CD14-positive monocyte (primary cell): ENCODE results near the gene CNTN5. TPM values are rescaled to one million over a fixed set of nuclear protein-coding genes. Genes with fewer than 3 reads are reported as not detected.

Experiments
- DNase-seq, 3 donors: peaks; one replicate each; pipeline ENCODE4 v3.0.0-alpha.2; 2011 to 2022
- H2AFZ ChIP-seq: 2 replicates; pipeline ENCODE4 v1.6.0; 2012; ENCODE audit warnings: mild to moderate bottlenecking, low read depth, low read length, inconsistent platforms; ENCODE audit not compliant: insufficient read depth, poor library complexity, severe bottlenecking
- H3K27ac ChIP-seq, 2 donors: 1 replicate in 1 of 2; 2 replicates in 1 of 2; pipeline ENCODE4 v1.5.1; 2012 to 2013; ENCODE audit warnings: low read length in 2 of 2, control low read depth in 1 of 2, inconsistent platforms in 1 of 2, low read depth in 1 of 2, mild to moderate bottlenecking in 1 of 2
- H3K27me3 ChIP-seq, 2 donors: one replicate each; pipeline versions ENCODE4 v1.6.0 to v1.6.1; 2011 to 2013; ENCODE audit warnings: low read length in 2 of 2; ENCODE audit not compliant: control insufficient read depth in 2 of 2, insufficient read depth in 2 of 2
- H3K36me3 ChIP-seq, 2 donors: replicated peaks in 1 of 2; 1 replicate in 1 of 2; 2 replicates in 1 of 2; pipeline versions ENCODE4 v1.5.1 to v1.6.1; 2012 to 2013; ENCODE audit warnings: low read length in 2 of 2, control low read depth in 1 of 2, inconsistent platforms in 1 of 2, mild to moderate bottlenecking in 1 of 2; ENCODE audit not compliant: insufficient read depth in 2 of 2, control insufficient read depth in 1 of 2
- H3K4me1 ChIP-seq, 2 donors: 1 replicate in 1 of 2; 2 replicates in 1 of 2; pipeline versions ENCODE4 v1.5.1 to v1.6.1; 2012 to 2013; ENCODE audit warnings: low read length in 2 of 2, control low read depth in 1 of 2, inconsistent platforms in 1 of 2, mild to moderate bottlenecking in 1 of 2, moderate library complexity in 1 of 2; ENCODE audit not compliant: insufficient read depth in 2 of 2, control insufficient read depth in 1 of 2
- H3K4me2 ChIP-seq: replicated peaks from 2 replicates; pipeline ENCODE3; 2012; ENCODE audit warnings: low read length, moderate library complexity, mild to moderate bottlenecking; ENCODE audit not compliant: poor library complexity, severe bottlenecking; ENCODE audit errors: extremely low read depth
- H3K4me3 ChIP-seq, 3 experiments: fragments of 200-600 bp in 1 of 3; sonication (generic) in 1 of 3; replicated peaks in 1 of 3; 1 replicate in 2 of 3; 2 replicates in 1 of 3; pipeline ENCODE4 v1.5.1; 2011 to 2013; ENCODE audit warnings: low read length in 3 of 3, mild to moderate bottlenecking in 3 of 3, control low read depth in 2 of 3, low read depth in 2 of 3, inconsistent platforms in 1 of 3, moderate library complexity in 1 of 3
- H3K79me2 ChIP-seq: 2 replicates; pipeline ENCODE4 v1.6.0; 2012; ENCODE audit warnings: mild to moderate bottlenecking, control low read depth, inconsistent platforms, low read length, moderate library complexity; ENCODE audit not compliant: insufficient read depth
- H3K9ac ChIP-seq: 2 replicates; pipeline ENCODE4 v1.6.0; 2017; ENCODE audit warnings: low read length, mild to moderate bottlenecking; ENCODE audit not compliant: insufficient read depth, poor library complexity, severe bottlenecking
- H3K9me3 ChIP-seq, 2 donors: replicated peaks in 1 of 2; 1 replicate in 1 of 2; 2 replicates in 1 of 2; pipeline versions ENCODE4 v1.5.1 to v1.6.1; 2012 to 2013; ENCODE audit warnings: low read length in 2 of 2, control low read depth in 1 of 2; ENCODE audit not compliant: control insufficient read depth in 1 of 2, insufficient read depth in 1 of 2
- H4K20me1 ChIP-seq: 2 replicates; pipeline ENCODE4 v1.6.0; 2012; ENCODE audit warnings: mild to moderate bottlenecking, low read length, control low read depth, moderate library complexity; ENCODE audit not compliant: insufficient read depth
- H3K27ac Mint-ChIP-seq, 7 donors: one replicate each; pipeline ENCODE4 v1.8.0; 2020; ENCODE audit warnings: mild to moderate bottlenecking in 7 of 7, mixed read lengths in 7 of 7, moderate library complexity in 6 of 7, inconsistent platforms in 2 of 7
- H3K27me3 Mint-ChIP-seq, 3 donors: one replicate each; pipeline ENCODE4 v1.8.0; 2021 to 2022; ENCODE audit warnings: low read depth in 3 of 3, mild to moderate bottlenecking in 3 of 3, mixed read lengths in 3 of 3, moderate library complexity in 3 of 3, inconsistent platforms in 1 of 3
- H3K36me3 Mint-ChIP-seq, 2 donors: one replicate each; pipeline ENCODE4 v1.8.0; 2020; ENCODE audit warnings: mixed read lengths in 2 of 2, inconsistent platforms in 1 of 2, mild to moderate bottlenecking in 1 of 2
- H3K4me1 Mint-ChIP-seq: one replicate; pipeline ENCODE4 v1.8.0; 2020; ENCODE audit warnings: mild to moderate bottlenecking, mixed read lengths
- H3K4me3 Mint-ChIP-seq, 2 donors: one replicate each; pipeline ENCODE4 v1.8.0; 2020; ENCODE audit warnings: mild to moderate bottlenecking in 2 of 2, mixed read lengths in 2 of 2, moderate library complexity in 1 of 2
- H3K9me3 Mint-ChIP-seq, 7 donors: one replicate each; pipeline ENCODE4 v1.8.0; 2020 to 2022; ENCODE audit warnings: mixed read lengths in 7 of 7, mild to moderate bottlenecking in 6 of 7, moderate library complexity in 6 of 7, inconsistent platforms in 2 of 7
- CTCF ChIP-seq: fragments of 200-600 bp; IDR thresholded peaks from one replicate; pipeline ENCODE4 v1.8.0; 2022; ENCODE audit warnings: antibody characterized with exemption, mild to moderate bottlenecking
- WGBS: methylation state at CpG from one replicate; pipeline ENCODE4 v1.1.5; 2013; ENCODE audit warnings: missing lambda C conversion rate; ENCODE audit not compliant: insufficient coverage; 5-methylcytosine and 5-hydroxymethylcytosine counted together
- intact Hi-C, 2 donors: fragments of 100-400 bp; cut with micrococcal nuclease; formaldehyde crosslinking; loops; one replicate each; pipeline versions ENCODE4 v1.15.0 to v1.15.1; 2023
- polyA plus RNA-seq, 3 donors: library from polyadenylated mRNA; depleted of rRNA in 1 of 3; unstranded in 2 of 3; stranded (reverse) in 1 of 3; fragments of 300-500 nt in 2 of 3; fragments of >200 nt in 1 of 3; fragmentation: Illumina TruSeq in 2 of 3; gene quantifications; 1 replicate in 2 of 3; 2 replicates in 1 of 3; pipeline ENCODE4 v1.2.3, GENCODE V29; 2012 to 2021

CNTN5 gene
- polyA plus RNA-seq, 3 donors = not detected

- H3K4me3 Mint-ChIP-seq = no peak overlapping the region
- Histone ChIP-seq H3K79me2 (no peaks in the 10 kb centered on the region), H2AFZ (no peak overlapping the region), H4K20me1 (no peaks in the 10 kb centered on the region), H3K4me1 (no peaks in the 10 kb centered on the region), H3K9me3 (peaks cover 0 to 8% of the 10 kb centered on the region in 2 donors), H3K27ac (no peak overlapping the region), H3K4me2 (no peak overlapping the region), H3K4me3 (no peak overlapping the region), H3K9ac (no peak overlapping the region), H3K36me3 (no peaks in the 10 kb centered on the region), H3K27me3 (no peaks in the 10 kb centered on the region)
- H3K9me3 Mint-ChIP-seq = peaks cover 0 to 6% (median 0%) of the 10 kb centered on the region in 7 donors
- intact Hi-C loops = no loop called here
- WGBS = 83% methylated on average over 2 of the region's 4 CpGs
- no peaks in the 10 kb centered on the region for H3K36me3 Mint-ChIP-seq
- no peak for DNase-seq
- no peaks in the 10 kb centered on the region for H3K4me1 Mint-ChIP-seq
- no peak overlapping the region for H3K27ac Mint-ChIP-seq
- TF ChIP-seq CTCF = no peak
- H3K27me3 Mint-ChIP-seq = no peaks in the 10 kb centered on the region
Measured at GRCh38 chr11:99505831-99506230, 485.1 kb downstream of the CNTN5 start.

- DNase-seq = no peak
- intact Hi-C loops = no loop called here
- no CpG with 5 or more reads among the region's 2 CpGs for WGBS
- H3K9me3 ChIP-seq = peaks cover 0 to 4% of the 10 kb centered on the region in 2 donors
- no peak overlapping the region for H3K27ac ChIP-seq
- no peaks in the 10 kb centered on the region for H4K20me1 ChIP-seq
- no peak overlapping the region for H3K4me3 ChIP-seq
- H3K79me2 ChIP-seq = no peaks in the 10 kb centered on the region
- H3K9ac ChIP-seq = no peak overlapping the region
- Mint-ChIP-seq H3K4me3 (no peak overlapping the region), H3K27ac (no peak overlapping the region), H3K27me3 (no peaks in the 10 kb centered on the region), H3K36me3 (no peaks in the 10 kb centered on the region), H3K9me3 (peaks cover 0 to 4% (median 0%) of the 10 kb centered on the region in 7 donors), H3K4me1 (no peaks in the 10 kb centered on the region)
- no peaks in the 10 kb centered on the region for H3K27me3 ChIP-seq
- TF ChIP-seq CTCF = no peak
- H3K36me3 ChIP-seq = no peaks in the 10 kb centered on the region
- H3K4me2 ChIP-seq = no peak overlapping the region
- H3K4me1 ChIP-seq = no peaks in the 10 kb centered on the region
- H2AFZ ChIP-seq = no peak overlapping the region
Measured at GRCh38 chr11:99509863-99510262, 489.1 kb downstream of the CNTN5 start.
